Measurements from ENCODE around the gene FBXO21.
"Not testable (repeated sequence)": the region's sequence is repeated elsewhere in the genome, so short reads cannot be mapped to it uniquely, and the experiment has no call there.

Gene FBXO21

DNA sequence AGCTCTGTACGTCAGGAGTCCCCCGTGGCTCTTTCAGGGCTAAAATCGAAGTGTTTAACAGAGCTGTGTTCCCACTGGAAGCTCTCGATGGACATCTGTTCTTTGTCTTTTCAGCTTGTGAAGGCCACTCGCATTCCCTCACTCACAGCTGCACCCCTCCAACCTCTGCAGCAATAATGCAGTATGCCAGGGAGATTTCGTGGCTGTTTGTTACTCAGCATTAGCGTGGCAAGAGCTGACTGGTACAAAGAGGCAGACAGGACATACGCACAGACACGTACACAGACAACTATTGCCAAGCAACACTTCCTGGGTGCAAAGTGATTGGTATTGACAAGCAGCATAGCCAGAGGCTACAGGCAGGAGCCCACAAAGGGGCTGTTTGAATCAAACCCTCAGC lies 11.8 kb upstream of the FBXO21 start:
- no peak for DNase-seq (ENCODE audit: low spot score)

DNA sequence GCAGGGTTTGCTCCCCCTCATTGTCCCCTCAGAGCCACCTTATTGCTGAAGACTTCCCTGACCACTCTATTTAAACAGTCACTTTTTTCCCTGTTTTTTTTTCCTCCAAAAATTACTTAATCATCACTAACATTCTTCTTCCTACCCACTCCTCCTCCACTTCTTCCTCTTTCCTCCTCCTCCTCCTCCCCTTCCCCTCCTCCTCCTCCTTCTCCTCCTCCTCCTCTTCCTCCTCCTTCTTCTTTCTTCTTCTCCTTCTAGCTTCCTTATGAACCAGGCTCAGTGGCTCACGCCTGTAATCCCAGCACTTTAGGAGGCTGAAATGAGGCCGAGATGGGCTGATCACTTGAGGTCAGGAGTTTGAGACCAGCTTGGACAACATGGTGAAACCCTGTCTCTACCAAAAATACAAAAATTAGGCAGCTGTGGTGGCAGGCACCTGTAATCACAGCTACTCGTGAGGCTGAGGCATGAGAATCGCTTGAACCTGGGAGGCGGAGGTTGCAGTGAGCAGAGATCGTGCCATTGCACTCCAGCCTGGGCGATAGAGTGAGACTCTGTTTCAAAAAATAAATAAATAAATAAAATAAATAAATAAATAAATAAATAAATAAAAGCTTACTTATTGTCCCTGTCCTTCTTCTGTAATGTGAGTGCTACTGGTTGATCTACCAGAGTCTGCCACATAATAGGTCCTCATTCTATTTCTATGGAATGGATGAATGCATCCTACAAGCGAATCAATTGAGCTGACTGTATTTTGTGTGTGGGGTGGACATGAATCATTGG lies 9.9 kb upstream of the FBXO21 start:
- not testable (repeated sequence) for DNase-seq (ENCODE audit: low spot score)

DNA sequence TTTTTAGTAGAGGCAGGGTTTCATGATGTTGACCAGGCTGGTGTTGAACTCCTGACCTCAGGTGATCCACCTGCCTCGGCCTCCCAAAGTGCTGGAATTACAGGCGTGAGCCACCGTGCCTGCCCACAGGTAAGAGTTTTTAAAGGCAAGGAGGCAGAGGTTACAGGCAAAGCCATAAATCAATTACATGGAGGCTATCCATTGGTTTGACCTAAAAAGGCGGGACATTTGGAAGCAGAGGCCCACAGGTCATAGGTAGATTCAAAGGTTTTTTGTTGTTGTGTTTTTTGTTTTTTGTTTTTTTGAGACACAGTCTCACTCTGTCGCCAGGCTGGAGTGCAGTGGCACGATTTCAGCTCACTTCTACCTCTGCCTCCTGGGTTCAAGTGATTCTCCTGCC lies 6.1 kb upstream of the FBXO21 start:
- not testable (repeated sequence) for DNase-seq (ENCODE audit: low spot score)

DNA sequence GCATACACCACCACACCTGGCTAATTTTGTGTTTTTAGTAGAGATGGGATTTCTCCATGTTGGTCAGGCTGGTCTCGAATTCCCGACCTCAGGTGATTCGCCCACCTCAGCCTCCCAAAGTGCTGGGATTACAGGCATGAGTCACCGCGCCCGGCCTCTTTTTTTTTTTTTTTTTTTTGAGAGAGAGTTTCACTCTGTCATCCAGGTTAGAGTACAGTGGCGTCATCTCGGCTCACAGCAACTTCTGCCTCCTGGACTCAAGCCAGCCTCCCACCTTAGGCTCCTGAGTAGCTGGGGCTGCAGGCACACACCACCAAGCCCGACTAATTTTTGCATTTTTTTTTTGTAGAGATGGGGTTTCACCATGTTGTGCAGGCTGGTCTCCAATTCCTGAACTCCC lies 4.8 kb upstream of the FBXO21 start:
- DNase-seq (ENCODE audit: low spot score) = not testable (repeated sequence)

DNA sequence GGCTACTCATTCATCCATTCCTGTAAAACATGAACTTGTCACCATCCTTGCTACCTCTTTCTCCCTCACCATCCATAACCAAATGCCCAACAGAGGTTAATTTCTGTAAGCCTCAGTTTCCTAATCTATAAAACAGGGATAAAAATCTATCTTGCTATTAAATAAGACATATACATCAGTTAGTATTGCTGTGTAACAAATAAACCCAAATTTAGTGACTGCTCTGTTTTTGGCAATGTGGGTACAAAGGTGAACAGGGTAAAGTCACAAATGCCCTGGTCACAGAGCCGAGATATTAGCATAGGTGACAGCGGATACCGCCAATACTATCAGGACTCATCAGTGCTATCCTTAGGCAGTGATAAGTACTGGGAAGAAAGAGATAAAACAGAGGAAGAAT lies 3.6 kb upstream of the FBXO21 start:
- DNase-seq (ENCODE audit: low spot score) = no peak

DNA sequence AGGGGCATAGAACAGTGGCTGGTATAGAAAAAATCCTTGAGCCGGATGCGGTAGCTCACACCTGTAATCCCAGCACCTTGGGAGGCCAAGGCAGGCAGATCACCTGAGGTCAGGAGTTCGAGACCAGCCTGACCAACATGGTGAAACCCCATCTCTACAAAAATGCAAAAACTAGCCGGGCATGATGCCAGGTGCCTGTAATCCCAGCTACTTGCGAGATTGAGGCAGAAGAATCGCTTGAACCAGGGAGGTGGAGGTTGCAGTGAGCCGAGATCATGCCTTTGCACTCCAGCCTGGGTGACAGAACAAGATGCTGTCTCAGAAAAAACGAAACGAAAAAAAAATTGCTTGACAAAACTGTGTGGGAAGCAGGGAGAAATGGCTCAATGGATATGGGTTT lies 2.3 kb upstream of the FBXO21 start:
- DNase-seq (ENCODE audit: low spot score) = not testable (repeated sequence)

DNA sequence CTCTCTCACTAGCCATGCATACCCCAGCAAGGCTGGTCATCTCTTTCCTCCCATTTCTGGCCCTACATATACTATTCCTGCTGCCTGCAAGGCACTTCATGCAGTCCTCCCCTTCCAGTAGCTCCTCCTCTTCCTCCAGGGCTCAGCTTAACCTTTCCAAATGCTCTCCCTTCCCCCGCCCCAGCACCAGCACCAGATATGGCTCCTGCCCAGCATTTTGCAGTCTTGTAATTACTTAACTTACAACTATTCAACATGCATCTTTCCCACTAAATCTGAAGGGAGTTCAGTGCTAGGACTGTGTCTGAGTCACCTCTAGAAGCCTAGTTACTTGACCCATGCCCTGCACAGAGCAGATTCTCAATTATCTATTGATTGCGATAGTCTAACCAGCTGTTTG lies 1.8 kb upstream of the FBXO21 start:
- DNase-seq (ENCODE audit: low spot score) = no peak

DNA sequence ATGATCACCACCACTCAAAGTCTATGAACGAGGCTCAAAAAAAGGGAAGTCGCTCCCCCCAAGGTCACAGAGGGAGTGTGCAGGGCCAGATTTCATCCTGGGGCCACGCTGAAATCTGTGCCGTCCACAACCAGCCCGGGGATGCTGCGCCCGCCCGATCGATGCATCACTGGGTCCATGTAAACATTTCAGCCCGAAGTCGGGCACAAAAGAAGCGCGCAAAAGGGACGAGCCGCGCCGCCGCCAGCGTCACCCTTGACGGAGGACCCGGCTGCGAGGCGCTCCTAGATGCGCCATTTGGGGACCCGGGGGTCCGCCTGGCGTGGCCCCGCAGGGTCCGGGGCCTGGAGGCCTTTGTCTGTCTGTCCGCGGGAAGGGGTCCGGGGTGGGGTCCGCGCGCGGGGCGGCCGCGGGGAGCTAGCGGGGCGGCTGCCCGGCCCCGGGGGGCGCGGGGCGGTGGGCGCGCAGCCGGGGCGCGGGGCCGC lies 503 bp downstream of the FBXO21 start:
- peak; percentile 72 for DNase-seq (ENCODE audit: low spot score)

DNA sequence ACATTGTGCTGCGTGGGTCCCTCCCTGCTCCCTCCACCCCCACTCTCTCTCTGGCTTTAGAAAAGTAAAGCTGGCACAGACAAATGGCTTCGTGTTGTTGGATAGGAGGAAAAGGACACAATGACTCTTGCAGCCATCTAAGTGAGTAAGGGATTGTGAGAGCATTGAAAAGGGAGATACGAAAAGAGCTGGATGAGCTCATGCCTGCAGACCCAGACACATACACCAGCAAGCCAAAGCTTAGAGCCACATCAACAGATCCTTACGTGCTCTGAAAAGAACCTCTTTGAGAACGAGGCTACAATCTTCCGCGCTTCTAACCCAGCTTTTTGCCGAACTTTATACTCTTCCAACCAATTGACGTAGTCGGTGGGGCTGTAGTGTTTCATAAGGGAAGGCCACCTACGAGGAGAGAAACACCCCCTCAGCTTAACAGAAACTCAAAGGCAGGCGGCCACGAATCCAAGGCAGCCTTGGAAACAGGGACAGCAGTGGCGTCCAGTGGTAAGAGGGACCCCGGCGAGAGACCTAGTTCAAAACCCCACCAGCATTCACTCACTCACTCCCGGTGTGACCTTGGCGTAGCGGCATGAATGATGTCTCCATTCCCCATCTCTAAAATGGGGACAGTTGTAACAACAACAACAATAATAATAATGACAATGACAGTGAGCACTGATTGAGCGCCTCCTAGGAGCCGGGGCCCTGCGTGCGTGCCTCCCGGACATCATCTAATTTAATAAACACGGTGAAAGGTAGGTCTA lies 1.1 kb downstream of the FBXO21 start:
- DNase-seq (ENCODE audit: low spot score) = peak; percentile 44

DNA sequence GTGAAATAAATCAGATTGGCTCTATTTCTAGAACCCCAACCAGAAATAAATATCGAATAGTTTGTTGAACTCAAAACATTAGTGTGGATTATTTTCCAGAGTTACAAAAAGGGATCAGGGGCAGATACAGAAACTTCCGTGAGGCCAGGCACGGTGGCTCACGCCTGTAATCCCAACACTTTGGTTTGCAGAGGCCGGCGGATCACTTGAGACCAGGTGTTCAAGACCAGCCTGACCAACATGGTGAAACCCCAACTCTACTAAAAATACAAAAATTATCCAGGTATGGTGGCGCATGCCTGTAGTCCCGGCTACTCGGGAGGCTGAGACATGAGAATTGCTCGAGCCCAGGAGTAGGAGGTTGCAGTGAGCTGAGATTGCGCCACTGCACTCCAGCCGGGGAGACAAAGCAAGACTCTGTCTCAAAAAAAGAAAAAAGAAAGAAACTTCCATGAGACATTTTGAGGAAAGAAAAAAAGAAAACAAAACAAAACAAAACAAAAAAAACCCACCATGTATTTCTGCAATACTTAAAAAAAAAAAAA lies 2.1 kb downstream of the FBXO21 start:
- no peak for DNase-seq (ENCODE audit: low spot score)

DNA sequence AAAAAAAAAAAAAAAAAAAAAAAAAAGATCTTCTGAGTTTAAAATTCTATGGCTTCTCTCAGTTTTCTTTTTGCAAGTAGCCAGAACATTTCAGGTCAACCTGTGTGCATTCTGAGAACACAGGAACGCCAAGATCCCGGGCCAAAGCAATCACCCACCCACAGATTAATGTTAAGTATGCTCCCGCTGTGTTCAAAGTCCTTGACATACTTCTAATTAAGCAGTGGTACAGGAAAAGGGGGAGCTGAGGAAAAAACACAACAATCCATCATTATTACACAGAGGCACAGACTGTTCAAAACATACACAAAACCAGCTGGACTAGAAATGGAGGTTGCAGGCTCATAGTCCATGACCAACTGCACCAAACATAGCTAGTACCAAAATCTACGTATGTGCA lies 2.8 kb downstream of the FBXO21 start:
- DNase-seq (ENCODE audit: low spot score) = no peak

DNA sequence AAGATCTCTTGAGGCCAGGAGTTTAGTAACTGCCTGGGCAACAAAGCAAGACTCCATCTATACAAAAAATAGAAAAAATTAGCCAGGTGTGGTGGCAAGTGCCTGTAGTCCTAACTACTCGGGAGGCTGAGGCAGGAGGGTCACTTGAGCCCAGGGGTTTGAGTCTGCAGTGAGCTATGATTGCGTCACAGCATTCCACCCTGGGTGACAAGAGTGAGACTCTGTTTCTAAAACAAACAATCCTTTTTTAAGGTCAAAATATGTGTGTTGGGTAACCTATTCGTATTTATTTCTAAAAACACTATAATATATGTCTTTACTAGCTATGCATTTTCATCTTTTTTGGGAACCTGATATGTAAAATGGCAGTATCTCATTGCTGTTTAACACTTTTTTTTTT lies 7.4 kb downstream of the FBXO21 start:
- DNase-seq (ENCODE audit: low spot score) = no peak

DNA sequence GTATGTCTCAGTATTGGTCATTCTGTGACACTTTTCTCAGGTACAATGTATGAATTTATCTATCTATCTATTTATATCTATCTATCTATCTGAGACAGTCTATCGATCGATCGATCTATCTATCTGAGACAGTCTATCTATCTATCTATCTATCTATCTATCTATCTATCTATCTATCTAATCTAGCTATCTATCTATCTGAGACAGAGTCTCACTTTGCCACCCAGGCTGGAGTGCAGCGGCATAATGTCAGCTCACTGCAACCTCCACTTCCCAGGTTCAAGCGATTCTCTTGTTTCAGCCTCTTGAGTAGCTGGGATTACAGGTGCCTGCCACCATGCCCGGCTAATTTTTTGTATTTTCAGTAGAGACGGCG lies 8.8 kb downstream of the FBXO21 start:
- not testable (repeated sequence) for DNase-seq (ENCODE audit: low spot score)

DNA sequence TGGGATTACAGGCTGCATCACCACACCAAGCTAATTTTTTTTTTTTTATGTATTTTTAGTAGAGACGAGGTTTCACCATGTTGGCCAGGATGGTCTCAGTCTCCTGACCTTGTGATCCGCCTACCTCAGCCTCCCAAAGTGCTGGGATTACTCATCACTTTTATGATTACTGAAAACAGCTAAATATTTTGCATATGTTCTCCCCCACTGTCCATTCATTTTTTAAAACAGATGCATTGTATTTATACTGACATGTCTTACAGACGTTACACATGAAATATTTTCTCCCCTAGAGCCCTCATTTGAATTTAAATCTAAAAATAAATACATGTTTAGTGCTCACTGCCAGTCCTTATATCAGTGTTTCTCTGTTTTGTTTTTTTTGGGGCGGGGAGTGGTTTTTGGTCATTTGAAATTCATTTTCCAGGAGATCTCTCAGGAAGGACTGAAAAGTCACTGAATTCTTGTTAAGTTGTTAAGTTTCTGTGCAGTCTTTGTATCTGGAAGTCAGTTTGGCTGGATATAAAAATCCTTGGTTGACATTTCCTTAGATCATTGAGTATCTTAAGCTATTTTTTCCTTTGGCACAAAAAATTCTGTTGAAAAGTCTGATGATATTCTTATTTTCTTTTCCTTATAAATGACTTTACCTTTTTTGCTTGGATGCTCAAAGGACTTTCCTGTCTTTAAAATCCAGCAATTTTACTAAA lies 9.4 kb downstream of the FBXO21 start:
- DNase-seq (ENCODE audit: low spot score) = no peak

DNA sequence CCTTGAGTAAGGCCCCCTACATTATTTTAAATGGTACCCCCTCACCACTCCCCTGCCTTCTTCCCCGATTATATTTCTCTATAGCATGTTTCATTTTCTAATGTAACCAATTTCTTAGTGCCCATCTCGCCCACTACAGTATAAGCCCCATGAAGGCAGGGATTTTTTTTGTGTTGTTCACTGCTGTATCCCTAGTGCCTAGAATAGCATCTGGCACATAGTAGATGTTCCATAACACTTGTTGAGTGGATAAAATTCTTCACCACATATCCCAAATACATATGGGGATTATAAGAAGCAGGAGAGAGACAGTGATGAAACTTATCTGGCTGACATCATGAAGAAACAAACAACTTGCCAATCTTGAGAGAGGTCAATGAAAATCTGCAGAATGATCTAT lies 11.5 kb downstream of the FBXO21 start:
- DNase-seq (ENCODE audit: low spot score) = no peak

DNA sequence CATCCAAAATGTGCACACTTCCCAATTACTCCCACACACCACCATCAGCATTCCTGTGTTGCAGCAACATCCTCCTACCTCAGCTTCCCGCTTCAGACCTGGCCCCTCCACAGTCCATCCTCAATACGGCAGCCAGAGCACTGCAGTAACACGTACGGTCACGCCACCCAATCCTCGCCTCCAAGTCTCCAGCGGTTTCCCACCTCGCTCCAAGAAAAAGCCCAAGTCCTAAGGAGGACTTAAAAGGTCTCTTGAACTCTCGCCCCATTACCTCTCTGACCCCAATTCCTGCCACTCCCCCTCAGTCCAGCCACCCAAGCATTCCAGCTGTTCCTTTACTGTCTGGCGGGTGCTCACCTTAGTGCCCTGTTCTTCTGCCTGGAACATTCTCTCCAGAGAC lies 12.0 kb downstream of the FBXO21 start:
- DNase-seq (ENCODE audit: low spot score) = no peak

DNA sequence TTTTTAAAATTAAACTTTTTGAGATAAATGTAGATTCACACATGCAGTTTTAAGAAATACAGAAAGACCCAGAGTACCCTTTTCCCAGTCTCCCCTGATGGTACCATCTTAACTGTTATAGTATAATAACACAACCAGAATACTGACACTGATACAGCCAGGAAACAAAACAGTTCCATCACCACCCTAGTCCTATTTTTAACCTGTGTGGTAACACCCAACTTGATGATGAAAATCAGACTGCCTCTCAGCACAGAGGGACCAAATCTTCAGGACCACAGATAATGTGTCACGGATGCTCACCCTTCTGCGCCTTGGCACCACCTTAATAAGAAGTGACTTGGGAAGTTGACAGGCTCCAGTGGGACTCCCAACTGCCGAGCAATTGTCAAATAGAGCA lies 18.1 kb downstream of the FBXO21 start:
- no peak for DNase-seq (ENCODE audit: low spot score)

DNA sequence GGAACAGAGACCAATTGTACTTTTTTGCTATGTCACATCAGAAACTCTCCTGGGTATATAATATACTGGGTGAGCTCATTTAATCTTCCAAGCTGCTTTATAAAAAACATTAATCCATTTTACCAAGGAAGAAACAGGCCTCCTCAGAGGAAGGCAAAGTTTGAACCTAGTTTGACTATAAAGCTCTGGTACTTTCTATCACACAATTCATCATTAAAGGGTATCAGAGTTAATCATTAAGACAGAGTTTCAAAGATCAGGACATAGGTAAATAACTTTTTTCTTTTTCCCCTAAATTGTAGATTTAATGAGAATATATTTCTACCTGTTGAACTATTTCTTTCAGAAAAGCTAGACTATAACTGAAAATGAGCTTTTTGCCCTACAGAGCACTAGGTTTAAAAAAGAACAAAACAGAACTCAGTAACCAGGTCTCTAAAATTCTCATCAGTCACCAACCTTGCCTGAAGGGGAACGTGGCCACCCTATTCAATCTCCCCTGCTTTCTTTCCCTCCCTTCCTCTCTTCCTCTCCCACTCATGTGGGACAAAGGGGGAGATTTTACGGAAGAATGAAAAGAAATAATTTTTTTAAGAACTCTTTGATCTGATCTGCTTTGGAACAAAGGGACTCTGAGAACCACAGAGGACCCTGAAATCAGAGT lies 18.6 kb downstream of the FBXO21 start:
- no peak for DNase-seq (ENCODE audit: low spot score)

DNA sequence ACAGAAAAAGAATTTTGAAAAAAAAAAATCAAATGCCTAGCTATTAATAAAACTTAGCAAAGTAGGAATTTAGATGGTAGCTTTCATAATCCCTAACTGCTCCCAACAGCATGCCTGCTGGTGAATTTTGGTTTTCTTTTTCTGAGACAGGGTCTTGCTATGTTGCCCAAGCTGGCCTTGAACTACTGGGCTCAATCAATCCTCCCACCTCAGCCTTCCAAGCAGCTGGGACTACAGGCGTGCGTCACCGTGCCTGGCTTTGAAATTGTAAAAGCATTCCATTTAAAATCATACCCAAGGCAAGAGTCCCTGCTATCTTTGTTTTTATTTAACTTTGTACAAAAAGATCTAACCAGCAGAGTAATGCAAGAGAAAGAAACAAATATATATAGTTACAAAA lies 20.7 kb downstream of the FBXO21 start:
- DNase-seq (ENCODE audit: low spot score) = no peak

DNA sequence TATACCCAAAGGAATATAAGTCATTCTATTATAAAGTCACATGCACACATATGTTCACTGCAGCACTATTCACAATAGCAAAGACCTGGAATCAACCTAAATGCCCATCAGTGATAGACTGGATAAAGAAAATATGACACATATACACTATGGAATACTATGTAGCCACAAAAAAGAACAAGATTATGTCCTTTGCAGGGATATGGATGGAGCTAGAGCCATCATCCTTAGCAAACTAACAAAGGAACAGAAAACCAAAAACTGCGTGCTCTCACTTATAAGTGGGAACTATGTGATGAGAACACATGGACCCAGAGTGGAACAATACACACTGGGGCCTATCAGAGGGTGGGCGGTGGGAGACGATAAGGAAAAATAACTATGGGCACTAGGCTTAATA lies 21.3 kb downstream of the FBXO21 start:
- DNase-seq (ENCODE audit: low spot score) = no peak

DNA sequence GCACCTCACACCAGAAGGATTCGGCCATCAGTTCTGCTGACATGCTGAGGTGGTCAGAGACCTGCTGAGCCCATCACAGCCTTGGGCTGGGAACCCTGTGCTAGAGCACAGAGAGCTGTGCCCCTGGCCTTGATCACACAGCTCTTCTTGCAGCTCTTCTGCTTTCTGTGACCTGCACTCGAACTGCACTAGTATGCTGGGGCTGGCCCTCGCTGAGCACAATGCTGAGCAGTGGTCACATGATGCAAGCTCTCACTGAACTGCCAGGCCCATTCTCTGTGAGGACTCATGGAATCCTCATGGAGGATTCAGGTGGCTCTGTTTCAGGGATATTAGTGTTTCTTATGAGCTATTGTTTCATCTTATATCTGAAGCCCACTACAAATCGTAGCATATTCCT lies 22.5 kb downstream of the FBXO21 start:
- DNase-seq (ENCODE audit: low spot score) = no peak

DNA sequence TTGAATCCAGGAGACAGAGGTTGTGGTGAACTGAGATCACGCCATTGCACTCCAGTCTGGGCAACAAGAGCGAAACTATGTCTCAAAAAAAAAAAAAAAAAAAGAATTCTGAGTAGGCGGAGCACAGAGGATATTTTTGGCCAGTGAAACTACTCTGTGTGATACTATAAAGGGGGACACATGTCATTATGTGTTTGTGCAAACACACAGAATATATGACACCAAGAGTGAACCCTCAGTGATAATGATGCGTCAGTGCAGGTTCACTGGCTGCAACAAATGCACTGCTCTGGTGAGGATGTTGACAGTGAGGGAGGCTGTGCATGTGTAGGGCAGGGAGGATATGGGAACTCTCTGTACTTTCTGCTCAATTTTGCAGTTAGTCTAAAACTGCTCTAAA lies 24.2 kb downstream of the FBXO21 start:
- no peak for DNase-seq (ENCODE audit: low spot score)
